Left ventricle myocardium inferior (tissue), 1 donor: ENCODE data around the gene POC1B. TPM values are rescaled to one million over a fixed set of nuclear protein-coding genes. Genes with fewer than 3 reads are reported as not detected.

Experiments
- DNase-seq: peaks from one replicate; pipeline ENCODE4 v3.0.0-alpha.2; 2020
- H3K27ac ChIP-seq: fragments of 200-600 bp; replicated peaks from 2 replicates; pipeline ENCODE4 v1.8.0; 2021
- H3K27me3 ChIP-seq: fragments of 200-600 bp; 2 replicates; pipeline ENCODE4 v1.8.0; 2021; ENCODE audit warnings: low read depth
- H3K36me3 ChIP-seq: fragments of 200-600 bp; 2 replicates; pipeline ENCODE4 v1.8.0; 2021
- H3K4me1 ChIP-seq: fragments of 200-600 bp; 2 replicates; pipeline ENCODE4 v1.8.0; 2021
- H3K4me3 ChIP-seq: fragments of 200-600 bp; 2 replicates; pipeline ENCODE4 v1.8.0; 2021; ENCODE audit warnings: mild to moderate bottlenecking, moderate library complexity
- H3K9me3 ChIP-seq: fragments of 200-600 bp; replicated peaks from 2 replicates; pipeline ENCODE4 v1.8.0; 2021
- CTCF ChIP-seq: fragments of 200-600 bp; IDR thresholded peaks from 2 replicates; pipeline ENCODE4 v1.8.0; 2021; ENCODE audit warnings: antibody characterized with exemption, mild to moderate bottlenecking, borderline replicate concordance
- intact Hi-C: fragments of 100-400 bp; cut with micrococcal nuclease; formaldehyde crosslinking; loops from one replicate; pipeline ENCODE4 v1.11.0; 2022
- total RNA-seq: library from RNA; stranded (reverse); fragmentation: NEBNext Ultra II Directional; extraction: Animal tissue kit (Norgen Biotek cat#: 25700); gene quantifications from one replicate; pipeline ENCODE4 v1.2.1, GENCODE V29; 2021
- donor health status: DM: no; HTN: yes; CAD: no; lungs with severe emphysema.

Gene POC1B
- total RNA-seq, 1 donor from 2014 or later = 8.6 TPM

- Histone ChIP-seq H3K36me3 (no peaks in the 10 kb centered on the region), H3K4me3 (no peak overlapping the region), H3K9me3 (no peaks in the 10 kb centered on the region), H3K27ac (no peak overlapping the region), H3K4me1 (no peaks in the 10 kb centered on the region), H3K27me3 (no peaks in the 10 kb centered on the region)
- TF ChIP-seq CTCF = no peak
- no peak for DNase-seq
- intact Hi-C loops = no loop called here
Measured at GRCh38 chr12:89412665-89413064, 113.2 kb downstream of the POC1B start.

DNA sequence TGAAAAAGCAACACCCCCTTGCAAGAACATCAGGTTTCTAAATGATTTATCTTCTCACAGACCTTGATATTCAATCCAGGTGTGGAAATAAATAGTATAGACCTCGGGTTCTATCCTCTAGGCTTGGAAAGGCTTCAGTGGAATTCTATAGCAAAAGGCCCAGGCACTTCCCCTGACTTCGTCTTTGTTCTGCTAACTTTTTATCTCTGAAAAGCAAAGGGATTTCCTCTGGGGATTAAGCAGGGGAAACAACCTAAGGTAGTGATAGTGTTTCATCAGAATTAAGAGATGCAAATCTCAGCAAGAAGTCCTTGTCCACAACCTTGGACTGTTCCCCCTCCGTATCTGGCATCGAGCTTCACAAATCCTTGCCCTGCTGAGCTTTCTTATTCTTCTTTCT is 114.0 kb downstream of the POC1B start:
- no peak overlapping the region for H3K4me3 ChIP-seq
- DNase-seq = no peak
- no peaks in the 10 kb centered on the region for H3K9me3 ChIP-seq
- no peak for TF ChIP-seq CTCF
- H3K27me3 ChIP-seq = no peaks in the 10 kb centered on the region
- no peak overlapping the region for H3K27ac ChIP-seq
- intact Hi-C loops = no loop called here
- H3K4me1 ChIP-seq = no peaks in the 10 kb centered on the region
- H3K36me3 ChIP-seq = no peaks in the 10 kb centered on the region

- H3K36me3 ChIP-seq = no peaks in the 10 kb centered on the region
- no peaks in the 10 kb centered on the region for H3K4me1 ChIP-seq
- no peak overlapping the region for H3K4me3 ChIP-seq
- no peaks in the 10 kb centered on the region for H3K27me3 ChIP-seq
- H3K27ac ChIP-seq = no peak overlapping the region
- intact Hi-C loops = no loop called here
- no peak for TF ChIP-seq CTCF
- DNase-seq = no peak
- H3K9me3 ChIP-seq = no peaks in the 10 kb centered on the region
Measured at GRCh38 chr12:89411234-89411633, 114.6 kb downstream of the POC1B start.

GRCh38 chr12:89405626-89406345 is 120.1 kb downstream of the POC1B start:
- Histone ChIP-seq H3K27ac (no peak overlapping the region), H3K36me3 (no peaks in the 10 kb centered on the region), H3K27me3 (no peaks in the 10 kb centered on the region), H3K9me3 (no peaks in the 10 kb centered on the region), H3K4me3 (no peak overlapping the region), H3K4me1 (no peaks in the 10 kb centered on the region)
- TF ChIP-seq CTCF = no peak
- intact Hi-C loops = no loop called here
- DNase-seq = no peak

GRCh38 chr12:89401433-89402058 is 124.3 kb downstream of the POC1B start:
- H3K27ac ChIP-seq = no peak overlapping the region
- no peaks in the 10 kb centered on the region for H3K4me1 ChIP-seq
- TF ChIP-seq CTCF = no peak
- intact Hi-C loops = no loop called here
- no peaks in the 10 kb centered on the region for H3K27me3 ChIP-seq
- no peak for DNase-seq
- H3K9me3 ChIP-seq = no peaks in the 10 kb centered on the region
- no peak overlapping the region for H3K4me3 ChIP-seq
- no peaks in the 10 kb centered on the region for H3K36me3 ChIP-seq
